Measurements from ENCODE around the gene MUC7. TPM values are rescaled to one million over a fixed set of nuclear protein-coding genes. Genes with fewer than 3 reads are reported as not detected.

Gene MUC7
- total and polyA plus RNA-seq, 2 experiments from 2014 or later, result not detected

Other genes with a start within 250 kb of the MUC7 start
- not detected in 2 replicates for gene FDCSP, start 246.1 kb upstream of the MUC7 start, total RNA-seq
- gene FDCSP, start 246.1 kb upstream of the MUC7 start, polyA plus RNA-seq, result not detected in 2 replicates
- not detected in 2 replicates for gene CSN3, start 229.6 kb upstream of the MUC7 start, total RNA-seq
- gene CSN3, start 229.6 kb upstream of the MUC7 start, polyA plus RNA-seq, result 1.3 TPM in 1 of 2 replicates, not detected in the other
- not detected in 2 replicates for gene CABS1, start 137.2 kb upstream of the MUC7 start, total RNA-seq
- not detected in 2 replicates for gene CABS1, start 137.2 kb upstream of the MUC7 start, polyA plus RNA-seq
- gene SMR3A, start 111.4 kb upstream of the MUC7 start, total RNA-seq, result not detected in 2 replicates
- gene SMR3A, start 111.4 kb upstream of the MUC7 start, polyA plus RNA-seq, result not detected in 2 replicates
- gene SMR3B, start 89.1 kb upstream of the MUC7 start, total RNA-seq, result not detected in 2 replicates
- not detected in 2 replicates for gene SMR3B, start 89.1 kb upstream of the MUC7 start, polyA plus RNA-seq
- not detected in 2 replicates for gene OPRPN, start 74.3 kb upstream of the MUC7 start, total RNA-seq
- gene OPRPN, start 74.3 kb upstream of the MUC7 start, polyA plus RNA-seq, result not detected in 2 replicates
- gene AMTN, start 46.4 kb downstream of the MUC7 start, total RNA-seq, result not detected in 2 replicates
- gene AMTN, start 46.4 kb downstream of the MUC7 start, polyA plus RNA-seq, result not detected in 2 replicates
- gene AMBN, start 120.1 kb downstream of the MUC7 start, total RNA-seq, result not detected in 2 replicates
- not detected in 2 replicates for gene AMBN, start 120.1 kb downstream of the MUC7 start, polyA plus RNA-seq
- gene ENAM, start 156.5 kb downstream of the MUC7 start, total RNA-seq, result 0.20 and 4.4 TPM in 2 replicates
- gene ENAM, start 156.5 kb downstream of the MUC7 start, polyA plus RNA-seq, result 0.64 TPM in 1 of 2 replicates, not detected in the other
- gene JCHAIN, start 194.3 kb downstream of the MUC7 start, total RNA-seq, result 0.44 TPM in 1 of 2 replicates, not detected in the other
- gene JCHAIN, start 194.3 kb downstream of the MUC7 start, polyA plus RNA-seq, result not detected in 2 replicates
- 16.2 and 19.8 TPM in 2 replicates for gene UTP3, start 216.3 kb downstream of the MUC7 start, total RNA-seq
- 12.0 and 13.9 TPM in 2 replicates for gene UTP3, start 216.3 kb downstream of the MUC7 start, polyA plus RNA-seq
- 31.2 and 40.1 TPM in 2 replicates for gene RUFY3, start 249.8 kb downstream of the MUC7 start, total RNA-seq
- gene RUFY3, start 249.8 kb downstream of the MUC7 start, polyA plus RNA-seq, result 22.2 and 25.6 TPM in 2 replicates